PC-3 (cell line): ENCODE results near the gene SEPTIN11. TPM values are rescaled to one million over a fixed set of nuclear protein-coding genes. Genes with fewer than 3 reads are reported as not detected.

Source experiments
- ATAC-seq: fragments of 200-7000 bp; cut with Tn5 transposase; 2 replicates; pipeline ENCODE4 v1.9.1; 2020; ENCODE audit warnings: mild to moderate bottlenecking, moderate library complexity
- BruUV-seq: library from RNA; stranded (reverse); fragments of 400-500 nt; replicated peaks from 2 replicates; lab custom pipeline; 2021; lab: Mats Ljungman, UMichigan
- CTCF ChIA-PET: fragments of 300-600 bp; sonication (Branson Sonifier 250); formaldehyde crosslinking; loops from one replicate; lab custom pipeline; 2022; ENCODE audit warnings: antibody characterized with exemption; lab: Charles Lee
- POLR2A ChIA-PET: fragments of 300-600 bp; sonication (Branson Sonifier 250); formaldehyde crosslinking; loops from one replicate; lab custom pipeline; 2022; ENCODE audit warnings: antibody characterized with exemption; ENCODE audit not compliant: unreplicated experiment; lab: Charles Lee
- DNase-seq: peaks from one replicate; pipeline ENCODE4 v3.0.0-alpha.2; 2015
- H2AFZ ChIP-seq: fragments of 300-600 bp; sonication (generic); 2 replicates; pipeline ENCODE4 v1.6.0; 2016; ENCODE audit warnings: antibody characterized with exemption, low read length
- H3F3A ChIP-seq: fragments of 300-600 bp; sonication (generic); one replicate; pipeline ENCODE4 v1.6.0; 2017; ENCODE audit warnings: antibody characterized with exemption, low read length, control low read depth, mild to moderate bottlenecking; ENCODE audit not compliant: unreplicated experiment
- H3K27ac ChIP-seq: fragments of 300-600 bp; sonication (generic); 2 replicates; pipeline ENCODE4 v1.5.1; 2016; ENCODE audit warnings: mild to moderate bottlenecking, low read length
- H3K27me3 ChIP-seq: fragments of 300-600 bp; sonication (generic); 2 replicates; pipeline ENCODE4 v1.6.1; 2016; ENCODE audit warnings: low read length, mixed read lengths
- H3K36me3 ChIP-seq: fragments of 300-600 bp; sonication (generic); 2 replicates; pipeline ENCODE4 v1.6.1; 2016; ENCODE audit warnings: low read depth, mixed run types, low read length, mixed read lengths
- H3K4me1 ChIP-seq: fragments of 300-600 bp; sonication (generic); 2 replicates; pipeline ENCODE4 v1.5.1; 2016; ENCODE audit warnings: low read length; ENCODE audit not compliant: insufficient read depth
- H3K4me2 ChIP-seq: fragments of 300-600 bp; sonication (generic); 2 replicates; pipeline ENCODE4 v1.6.0; 2016; ENCODE audit warnings: low read length
- H3K4me3 ChIP-seq: fragments of 300-600 bp; sonication (generic); 2 replicates; pipeline ENCODE4 v1.5.1; 2016; ENCODE audit warnings: mild to moderate bottlenecking, low read length, mixed read lengths
- H3K79me2 ChIP-seq: fragments of 300-600 bp; sonication (generic); 2 replicates; pipeline ENCODE4 v1.6.1; 2017; ENCODE audit warnings: low read length, mixed read lengths
- H3K9ac ChIP-seq: fragments of 300-600 bp; sonication (generic); 2 replicates; pipeline ENCODE4 v1.6.0; 2016; ENCODE audit warnings: mild to moderate bottlenecking, low read length
- H3K9me2 ChIP-seq: fragments of 300-600 bp; sonication (generic); replicated peaks from 2 replicates; pipeline ENCODE4 v1.6.1; 2016; ENCODE audit warnings: mixed run types, low read length, mixed read lengths
- H3K9me3 ChIP-seq: fragments of 300-600 bp; sonication (generic); 2 replicates; pipeline ENCODE4 v1.6.1; 2016; ENCODE audit warnings: low read length, mixed read lengths
- H4K20me1 ChIP-seq: fragments of 300-600 bp; sonication (generic); 2 replicates; pipeline ENCODE4 v1.6.1; 2016; ENCODE audit warnings: low read length, mixed read lengths
- EZH2 ChIP-seq: fragments of 300-600 bp; sonication (generic); IDR thresholded peaks from one replicate; pipeline ENCODE4 v1.6.1; 2017; ENCODE audit warnings: antibody characterized with exemption, mild to moderate bottlenecking, low read length; ENCODE audit not compliant: unreplicated experiment
- EZH2phosphoT487 ChIP-seq: fragments of 300-600 bp; sonication (generic); IDR thresholded peaks from 2 replicates; pipeline ENCODE4 v1.6.1; 2018; ENCODE audit warnings: mild to moderate bottlenecking, antibody characterized with exemption, low read length, borderline replicate concordance
- intact Hi-C: fragments of 100-400 bp; cut with micrococcal nuclease; formaldehyde crosslinking; loops from 2 replicates; pipeline ENCODE4 v1.9.0; 2023
- total RNA-seq: library from RNA; depleted of rRNA; stranded (reverse); fragments of >200 nt; gene quantifications from 2 replicates; pipeline ENCODE4 v1.2.3, GENCODE V29; 2014
- TF ChIP-seq, protein P1 (sequence below): fragments of 300-600 bp; sonication (generic); conservative IDR thresholded peaks from 2 replicates; pipeline ENCODE4 v1.5.1; 2017; ENCODE audit warnings: antibody characterized with exemption, low read depth, mild to moderate bottlenecking, low read length

The SEPTIN11 gene
- total RNA-seq, 1 experiment from 2014 or later, result 39.0 TPM

GRCh38 chr4:76979236-76979635 lies 29.7 kb downstream of the SEPTIN11 start:
- no peak for ATAC-seq
- CTCF ChIA-PET, result no interaction called here

GRCh38 chr4:76980261-76980660 lies 30.7 kb downstream of the SEPTIN11 start:
- POLR2A ChIA-PET, result no interaction called here
- DNase-seq (no peak), ATAC-seq (no peak)
- BruUV-seq, result no TSS peak
- no peaks in the 10 kb centered on the region for H3K27me3 ChIP-seq
- TF ChIP-seq, protein P1, sequence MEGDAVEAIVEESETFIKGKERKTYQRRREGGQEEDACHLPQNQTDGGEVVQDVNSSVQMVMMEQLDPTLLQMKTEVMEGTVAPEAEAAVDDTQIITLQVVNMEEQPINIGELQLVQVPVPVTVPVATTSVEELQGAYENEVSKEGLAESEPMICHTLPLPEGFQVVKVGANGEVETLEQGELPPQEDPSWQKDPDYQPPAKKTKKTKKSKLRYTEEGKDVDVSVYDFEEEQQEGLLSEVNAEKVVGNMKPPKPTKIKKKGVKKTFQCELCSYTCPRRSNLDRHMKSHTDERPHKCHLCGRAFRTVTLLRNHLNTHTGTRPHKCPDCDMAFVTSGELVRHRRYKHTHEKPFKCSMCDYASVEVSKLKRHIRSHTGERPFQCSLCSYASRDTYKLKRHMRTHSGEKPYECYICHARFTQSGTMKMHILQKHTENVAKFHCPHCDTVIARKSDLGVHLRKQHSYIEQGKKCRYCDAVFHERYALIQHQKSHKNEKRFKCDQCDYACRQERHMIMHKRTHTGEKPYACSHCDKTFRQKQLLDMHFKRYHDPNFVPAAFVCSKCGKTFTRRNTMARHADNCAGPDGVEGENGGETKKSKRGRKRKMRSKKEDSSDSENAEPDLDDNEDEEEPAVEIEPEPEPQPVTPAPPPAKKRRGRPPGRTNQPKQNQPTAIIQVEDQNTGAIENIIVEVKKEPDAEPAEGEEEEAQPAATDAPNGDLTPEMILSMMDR, result no peak
- TF ChIP-seq EZH2phosphoT487 (no peak), EZH2 (no peak)
- no peak overlapping the region for H3K4me2 ChIP-seq
- no peaks in the 10 kb centered on the region for H3K9me2 ChIP-seq
- peaks cover 41% of the 10 kb centered on the region for H3K79me2 ChIP-seq
- no peaks in the 10 kb centered on the region for H4K20me1 ChIP-seq
- no peak overlapping the region for H3K4me3 ChIP-seq
- H3K36me3 ChIP-seq, result no peaks in the 10 kb centered on the region
- peaks cover 38% of the 10 kb centered on the region for H3K4me1 ChIP-seq
- no peaks in the 10 kb centered on the region for H3F3A ChIP-seq
- intact Hi-C loops, result no loop called here
- H3K9me3 ChIP-seq, result no peaks in the 10 kb centered on the region
- H3K9ac ChIP-seq, result no peak overlapping the region
- H3K27ac ChIP-seq, result no peak overlapping the region
- CTCF ChIA-PET, result no interaction called here
- H2AFZ ChIP-seq, result no peak overlapping the region

More at GRCh38 chr4:76979236-76979635, 29.7 kb downstream of the SEPTIN11 start:
- peak overlapping the region; percentile 12; the same call in 1 of the 2 replicates for H3K4me2 ChIP-seq
- H3K27ac ChIP-seq, result no peak overlapping the region
- H3K4me1 ChIP-seq, result peaks cover 29% of the 10 kb centered on the region
- H3F3A ChIP-seq, result no peaks in the 10 kb centered on the region
- no peaks in the 10 kb centered on the region for H3K36me3 ChIP-seq
- BruUV-seq, result no TSS peak
- no peak overlapping the region for H2AFZ ChIP-seq
- intact Hi-C loops, result no loop called here
- POLR2A ChIA-PET, result no interaction called here
- no peaks in the 10 kb centered on the region for H3K9me2 ChIP-seq
- TF ChIP-seq, protein P1, result no peak
- TF ChIP-seq EZH2, result no peak
- TF ChIP-seq EZH2phosphoT487, result no peak
- no peaks in the 10 kb centered on the region for H3K9me3 ChIP-seq
- no peak overlapping the region for H3K9ac ChIP-seq
- no peak overlapping the region for H3K4me3 ChIP-seq
- H3K79me2 ChIP-seq, result peaks cover 33% of the 10 kb centered on the region
- no peaks in the 10 kb centered on the region for H4K20me1 ChIP-seq
- H3K27me3 ChIP-seq, result no peaks in the 10 kb centered on the region
- peak; percentile 54 for DNase-seq

- no peaks in the 10 kb centered on the region for H3K9me2 ChIP-seq
- no peak for ATAC-seq
- ChIA-PET CTCF (no interaction called here), POLR2A (interaction anchor here (0.7 kb wide), 1 partner anchor 25 kb away, joined by 6 read pairs; no protein-coding TSS in a partner anchor)
- H3K27ac ChIP-seq, result no peak overlapping the region
- no peak overlapping the region for H3K4me2 ChIP-seq
- no TSS peak for BruUV-seq
- H3K4me1 ChIP-seq, result peaks cover 41% of the 10 kb centered on the region
- no peaks in the 10 kb centered on the region for H3F3A ChIP-seq
- DNase-seq, result no peak
- H2AFZ ChIP-seq, result no peak overlapping the region
- H3K4me3 ChIP-seq, result no peak overlapping the region
- no peaks in the 10 kb centered on the region for H4K20me1 ChIP-seq
- no peaks in the 10 kb centered on the region for H3K9me3 ChIP-seq
- peaks cover 49% of the 10 kb centered on the region for H3K79me2 ChIP-seq
- no peak overlapping the region for H3K9ac ChIP-seq
- H3K36me3 ChIP-seq, result no peaks in the 10 kb centered on the region
- H3K27me3 ChIP-seq, result no peaks in the 10 kb centered on the region
- TF ChIP-seq, protein P1, result no peak
- no peak for TF ChIP-seq EZH2phosphoT487
- TF ChIP-seq EZH2, result no peak
- intact Hi-C loops, result no loop called here
Measured at GRCh38 chr4:76981644-76982043, 32.1 kb downstream of the SEPTIN11 start.
